HG02798 (cell line): ENCODE measurements around the gene LDHD.

Source experiments
- ATAC-seq: cut with Tn5 transposase; IDR thresholded peaks from one replicate; pipeline ENCODE4 v1.9.1; 2021; ENCODE audit warnings: mild to moderate bottlenecking; ENCODE audit not compliant: unreplicated experiment, poor library complexity

Gene LDHD

DNA sequence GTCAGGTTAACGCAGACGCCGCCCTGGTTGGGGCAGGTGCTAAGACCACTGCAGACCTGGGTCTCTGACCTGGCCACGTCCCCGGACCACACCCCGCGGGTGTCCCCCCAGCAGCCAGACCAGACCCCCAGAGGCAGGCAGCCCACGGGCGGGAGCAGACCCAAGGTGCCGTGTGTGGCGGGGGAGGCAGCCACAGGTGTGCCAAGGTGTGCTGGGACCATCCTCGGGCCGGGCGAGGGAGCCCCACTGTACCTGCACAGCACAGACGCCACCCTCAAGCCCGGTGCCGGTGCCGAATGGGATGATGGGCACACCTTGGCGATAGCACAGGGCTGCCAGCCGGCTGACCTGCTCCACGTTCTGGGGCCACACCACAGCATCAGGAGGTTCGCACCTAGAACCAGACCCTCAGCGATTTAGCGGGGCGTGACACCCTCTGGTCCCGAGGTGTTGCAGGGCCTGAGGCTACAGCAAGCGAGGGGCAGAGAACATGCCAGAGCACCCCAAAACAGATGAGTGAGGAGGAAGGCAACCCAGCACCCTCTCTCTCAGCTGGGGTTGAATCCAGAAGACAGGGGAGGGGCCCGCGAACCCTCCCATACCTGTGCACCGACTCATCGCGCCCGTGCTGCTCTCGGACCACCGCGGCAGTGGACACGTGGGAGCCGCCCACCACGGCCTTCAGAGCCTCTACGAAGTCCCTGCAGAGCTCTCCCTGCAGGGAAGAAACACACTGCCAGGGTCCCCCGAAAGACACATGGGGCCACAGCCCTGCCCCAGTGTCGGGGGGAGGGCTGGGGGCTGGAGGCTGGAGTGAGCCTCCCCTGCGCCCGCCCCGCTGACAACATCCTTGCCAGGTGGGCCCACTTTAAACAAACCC, 1.4 kb downstream of the LDHD start:
- no peak for ATAC-seq

DNA sequence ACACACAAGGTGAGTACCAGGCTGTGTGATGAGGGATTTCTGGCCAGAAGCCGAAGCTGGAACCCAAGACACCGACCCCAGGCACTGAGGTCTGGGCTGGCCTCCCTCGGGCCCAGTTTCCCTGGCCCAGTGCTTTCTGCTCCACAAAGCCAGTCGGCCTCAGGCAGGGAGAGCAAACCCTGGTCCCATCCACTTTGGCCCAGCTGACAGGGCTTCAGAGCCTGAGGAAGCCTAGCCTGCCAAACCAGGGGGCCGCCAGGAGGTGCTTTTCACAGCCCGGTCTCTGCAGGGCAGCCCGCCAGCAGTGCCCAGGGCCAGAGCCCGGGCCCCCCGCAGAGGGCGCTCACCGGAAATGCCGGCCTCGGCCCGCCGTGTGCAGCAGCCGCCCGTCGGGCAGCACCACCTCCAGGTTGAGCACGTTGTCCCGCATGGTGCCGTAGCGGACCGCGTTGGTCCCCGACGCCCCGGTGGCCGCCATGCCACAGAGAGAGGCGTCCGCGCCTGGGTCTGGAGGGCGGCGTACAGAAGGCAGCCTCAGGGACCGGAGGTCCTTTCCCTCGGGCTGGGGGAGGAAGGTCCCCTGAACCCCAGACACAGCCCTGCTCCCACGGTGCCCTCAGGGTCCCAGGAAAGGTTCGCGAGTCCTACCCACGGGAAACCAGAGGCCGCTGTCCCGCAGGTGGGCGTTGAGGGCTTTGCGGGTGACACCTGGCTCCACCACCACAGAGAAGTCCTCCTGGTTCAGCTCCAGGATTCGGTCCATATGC, 2.2 kb downstream of the LDHD start:
- no peak for ATAC-seq

DNA sequence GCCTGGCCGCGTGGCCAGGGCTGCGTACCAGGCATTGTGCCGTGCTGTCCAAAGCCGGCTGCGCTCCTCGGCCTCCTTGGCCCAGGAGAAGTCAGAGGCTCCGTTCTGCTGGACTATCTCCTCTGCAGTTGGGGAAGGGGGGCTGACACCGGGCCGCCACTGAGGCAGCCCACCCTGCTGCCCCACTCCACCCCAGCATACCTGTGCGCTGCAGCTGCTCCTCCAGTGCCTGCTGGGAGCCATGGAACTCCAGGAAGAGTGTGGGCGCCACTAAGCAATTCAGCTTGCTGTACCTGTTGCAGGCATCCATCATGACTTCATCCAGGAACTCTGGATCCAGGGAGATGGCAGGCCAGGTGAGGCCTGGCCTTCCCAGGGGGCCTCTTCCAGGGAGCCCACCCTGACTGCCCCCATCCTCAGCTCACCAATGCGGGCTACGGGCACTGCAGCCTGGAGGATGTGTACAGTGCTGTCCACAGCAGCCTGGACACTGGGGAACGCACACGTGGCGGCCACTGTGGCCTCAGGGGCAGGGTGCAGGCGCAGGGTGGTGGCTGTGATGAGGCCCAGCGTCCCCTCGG, 2.9 kb downstream of the LDHD start:
- no peak for ATAC-seq

DNA sequence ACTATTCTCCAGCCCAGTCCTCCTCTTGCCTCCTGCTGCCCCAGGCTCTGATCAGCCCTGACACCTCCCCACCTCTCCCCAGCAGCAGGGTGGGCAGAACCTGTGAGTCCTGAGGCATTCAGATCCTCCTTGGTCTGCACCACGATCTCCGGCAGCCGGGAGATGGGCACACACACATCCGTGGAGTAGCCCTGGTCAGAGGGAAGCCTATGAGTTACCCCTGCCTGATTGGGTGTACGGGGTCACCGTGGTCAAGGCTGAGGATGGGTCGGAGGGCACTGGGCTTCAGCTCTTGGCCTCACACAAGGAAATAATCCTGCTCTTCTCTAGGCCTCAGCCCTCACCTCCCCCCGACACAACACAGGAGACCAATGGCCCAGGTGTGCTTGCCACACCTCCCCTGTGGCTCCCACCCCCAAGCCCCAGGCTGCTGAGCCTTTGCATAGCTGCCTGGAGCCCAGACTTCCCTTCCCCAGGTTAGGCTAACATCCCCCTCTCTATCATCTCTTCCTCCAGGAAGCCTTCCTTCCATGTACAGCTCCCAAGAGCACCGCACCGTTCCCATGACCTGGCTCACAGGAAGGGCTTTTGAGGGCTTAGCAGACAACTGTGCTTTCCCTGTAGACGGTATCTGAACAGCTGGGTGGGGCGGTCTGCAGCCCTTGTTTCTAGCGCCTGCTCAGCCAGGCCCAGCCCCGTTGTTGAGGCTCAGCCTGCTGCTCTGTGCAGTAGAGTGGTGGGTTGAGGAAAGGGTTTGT, 3.7 kb downstream of the LDHD start:
- ATAC-seq: no peak

DNA sequence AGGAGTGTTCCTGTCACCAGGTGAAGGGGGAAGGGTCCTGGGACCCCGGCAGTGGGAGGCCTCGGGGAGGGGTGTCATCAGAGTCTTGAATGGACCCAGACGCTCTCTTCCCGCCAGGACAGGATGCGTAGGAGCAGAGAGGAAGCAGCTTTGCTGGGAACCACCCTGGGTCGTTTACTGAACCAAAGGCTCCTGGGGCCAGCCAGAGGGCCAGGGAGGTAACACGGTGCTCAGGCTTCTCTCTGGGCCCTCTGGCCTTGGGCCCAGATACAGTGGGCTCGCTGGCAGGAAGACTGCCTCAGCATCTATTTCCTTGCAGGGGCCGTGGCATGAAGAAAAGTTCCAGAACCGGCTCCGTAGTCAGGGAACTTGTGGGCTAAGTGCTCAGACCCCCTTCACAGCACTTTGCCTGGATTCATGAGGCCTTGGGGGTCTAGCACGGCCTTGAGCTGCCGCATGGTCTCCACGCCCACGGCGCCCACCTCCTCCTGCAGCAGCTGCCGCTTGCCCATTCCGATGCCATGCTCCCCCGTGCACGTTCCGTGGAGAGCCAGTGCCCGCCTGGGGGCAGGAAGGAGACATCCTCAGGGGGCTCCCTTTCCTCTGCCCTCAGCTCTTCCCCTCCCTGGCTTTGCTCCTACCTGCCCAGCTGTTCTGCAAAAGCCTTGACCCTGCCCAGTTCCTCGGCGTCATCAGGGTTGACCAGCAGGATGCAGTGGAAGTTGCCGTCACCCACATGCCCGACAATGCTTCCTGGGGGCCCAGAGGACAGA, 4.4 kb downstream of the LDHD start:
- no peak for ATAC-seq

DNA sequence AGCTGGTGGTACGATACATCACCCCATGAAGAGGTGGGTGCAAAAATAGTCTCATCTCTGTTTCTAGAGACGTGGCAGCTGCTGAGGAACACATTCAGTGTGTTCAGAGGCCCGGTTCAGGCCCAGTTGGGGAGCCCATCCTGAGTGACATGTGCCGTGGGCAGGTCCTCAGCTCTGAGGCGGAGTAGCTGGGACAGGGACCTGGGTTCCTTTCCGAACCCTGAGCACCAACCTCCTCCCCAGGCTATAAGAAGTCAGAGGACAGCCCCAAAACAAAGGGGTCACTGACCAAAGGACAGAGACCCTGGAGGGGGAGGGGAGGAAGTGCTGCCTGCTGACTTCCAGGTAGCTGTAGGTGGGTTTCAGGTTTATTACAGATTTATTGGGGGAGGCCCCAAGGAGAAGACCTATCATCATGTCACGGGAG, 5.1 kb downstream of the LDHD start:
- ATAC-seq: peak; percentile 15

DNA sequence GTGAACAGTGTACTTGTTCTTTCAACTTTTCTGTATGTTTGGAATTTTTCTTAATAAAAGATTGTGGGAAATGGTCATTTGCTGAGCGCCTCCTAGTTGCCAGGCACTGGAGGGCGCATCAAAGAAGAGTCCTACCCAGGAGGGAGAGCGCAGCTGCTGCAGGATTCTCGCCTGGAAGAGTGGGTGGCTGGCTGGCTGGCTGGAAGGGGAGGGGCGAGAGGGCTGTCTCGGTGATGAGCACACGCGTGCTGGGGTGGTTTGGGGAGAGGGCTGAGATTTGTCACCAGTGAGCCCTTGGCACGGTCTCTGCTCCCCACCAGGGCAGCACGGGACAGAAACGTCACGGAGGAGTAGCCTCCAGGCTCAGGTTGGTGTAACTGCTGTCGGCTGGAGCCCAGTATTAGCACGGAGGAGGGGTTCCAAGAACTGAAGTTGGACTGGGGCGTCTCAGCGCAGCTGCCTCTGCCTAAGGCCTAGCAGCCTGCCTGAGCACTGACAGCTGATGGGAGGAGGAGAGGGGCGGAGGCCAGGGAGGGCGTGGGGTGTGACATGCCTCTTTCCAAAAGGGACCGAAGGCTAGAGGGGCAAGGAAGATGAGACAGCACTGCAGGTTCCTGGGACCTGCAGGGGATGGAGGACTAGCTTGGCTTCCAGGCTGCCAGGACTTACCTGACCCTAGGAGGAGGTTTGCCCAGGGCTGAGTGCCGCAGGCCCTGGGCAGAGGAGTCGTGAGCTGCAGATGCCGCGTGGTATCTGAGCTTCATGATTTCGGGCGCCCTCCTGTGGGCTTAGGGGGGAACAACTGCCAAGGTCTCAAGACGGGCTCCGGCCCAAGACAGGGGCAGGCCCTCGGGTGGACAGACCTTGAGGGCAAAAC, 5.7 kb downstream of the LDHD start:
- ATAC-seq: peak; percentile 87

DNA sequence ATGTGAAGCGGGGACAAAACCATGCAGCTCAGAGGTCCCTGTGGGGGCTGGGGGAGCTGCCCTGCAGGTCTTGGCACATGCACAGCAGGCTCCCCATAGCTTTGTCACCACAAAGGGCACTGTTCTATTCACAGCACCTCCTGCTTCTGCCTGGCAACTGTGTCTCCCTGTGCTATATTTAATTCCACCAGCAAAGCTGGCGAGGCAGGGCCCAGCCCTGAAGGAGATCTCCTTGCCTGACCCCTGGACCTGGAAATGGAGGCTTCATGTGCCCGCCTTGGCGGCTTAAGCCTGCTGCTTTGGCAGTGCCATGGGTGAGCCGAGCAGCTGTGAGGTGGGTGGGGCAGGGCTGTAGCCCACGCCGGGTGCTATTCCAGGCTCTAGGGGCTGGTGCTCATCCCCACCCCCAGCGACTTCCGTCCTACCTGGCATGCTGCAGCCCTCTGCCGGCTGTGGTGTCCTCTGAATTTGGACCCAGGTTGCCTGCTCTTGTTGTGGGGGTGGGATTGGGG, 6.8 kb downstream of the LDHD start:
- no peak for ATAC-seq

DNA sequence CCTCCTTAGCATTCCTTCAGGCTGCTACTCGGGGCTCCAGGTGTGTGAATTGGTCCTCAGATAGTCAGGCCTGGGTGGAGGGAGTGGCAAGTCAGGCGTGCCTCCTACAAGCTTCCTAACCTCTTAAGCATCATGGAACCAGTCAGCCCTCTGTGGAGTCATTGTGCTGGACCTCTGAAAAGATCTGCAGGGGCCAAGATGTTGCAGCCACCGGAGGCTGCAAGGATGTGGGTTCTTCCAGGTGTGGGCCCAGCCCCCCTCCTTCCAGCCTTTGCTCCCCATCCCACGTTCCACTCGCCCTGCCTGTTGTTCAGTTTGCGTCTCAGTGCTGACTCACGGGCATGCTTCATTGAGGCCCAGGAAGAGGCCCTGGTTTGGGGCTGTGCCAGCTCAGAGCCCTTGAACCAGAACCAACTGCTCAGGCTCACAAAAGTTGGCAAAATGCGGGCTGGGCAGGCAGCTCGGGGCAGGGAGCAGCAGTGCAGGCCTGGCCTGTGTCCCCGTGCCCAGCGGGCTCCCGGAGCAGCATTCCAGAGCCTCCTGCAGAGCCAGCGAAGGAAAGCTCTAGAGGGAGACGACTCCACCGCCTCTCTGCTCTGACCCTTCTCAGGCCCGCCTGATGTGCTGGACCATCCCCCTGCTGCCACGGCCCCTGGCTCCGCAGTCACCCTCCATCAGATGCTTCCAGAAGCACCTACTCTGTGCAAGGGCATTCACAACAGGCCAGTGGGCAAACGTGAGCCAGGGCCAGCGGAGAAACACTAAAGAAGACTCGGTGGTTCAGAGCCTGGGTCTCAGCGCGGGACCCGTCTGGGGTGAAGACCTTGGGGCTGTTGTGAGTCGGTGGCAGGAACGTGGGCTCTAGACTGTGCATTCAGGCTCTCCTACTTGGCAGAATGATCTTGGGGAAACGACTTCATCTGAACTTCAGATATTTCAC, 7.5 kb downstream of the LDHD start:
- ATAC-seq: no peak

DNA sequence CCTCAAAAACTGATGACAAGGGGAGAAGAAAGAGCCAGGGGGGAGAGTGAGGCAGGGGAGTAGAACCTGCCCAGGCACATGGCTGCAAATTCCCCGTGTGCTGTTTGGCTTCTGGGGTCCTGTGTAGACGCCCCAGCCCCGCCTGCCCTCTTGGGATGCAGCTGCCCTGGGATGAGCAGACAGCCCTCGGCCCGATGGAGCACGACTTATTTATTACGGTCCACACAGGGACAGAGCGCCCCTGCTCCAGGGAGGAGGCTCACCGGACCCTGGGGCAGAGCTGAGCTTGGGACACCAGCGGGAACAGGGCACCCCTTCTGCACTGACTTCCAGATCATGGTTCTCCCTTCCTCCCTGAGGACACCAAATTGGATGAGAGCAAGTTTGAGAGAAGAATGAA, 9.1 kb downstream of the LDHD start:
- ATAC-seq: no peak

DNA sequence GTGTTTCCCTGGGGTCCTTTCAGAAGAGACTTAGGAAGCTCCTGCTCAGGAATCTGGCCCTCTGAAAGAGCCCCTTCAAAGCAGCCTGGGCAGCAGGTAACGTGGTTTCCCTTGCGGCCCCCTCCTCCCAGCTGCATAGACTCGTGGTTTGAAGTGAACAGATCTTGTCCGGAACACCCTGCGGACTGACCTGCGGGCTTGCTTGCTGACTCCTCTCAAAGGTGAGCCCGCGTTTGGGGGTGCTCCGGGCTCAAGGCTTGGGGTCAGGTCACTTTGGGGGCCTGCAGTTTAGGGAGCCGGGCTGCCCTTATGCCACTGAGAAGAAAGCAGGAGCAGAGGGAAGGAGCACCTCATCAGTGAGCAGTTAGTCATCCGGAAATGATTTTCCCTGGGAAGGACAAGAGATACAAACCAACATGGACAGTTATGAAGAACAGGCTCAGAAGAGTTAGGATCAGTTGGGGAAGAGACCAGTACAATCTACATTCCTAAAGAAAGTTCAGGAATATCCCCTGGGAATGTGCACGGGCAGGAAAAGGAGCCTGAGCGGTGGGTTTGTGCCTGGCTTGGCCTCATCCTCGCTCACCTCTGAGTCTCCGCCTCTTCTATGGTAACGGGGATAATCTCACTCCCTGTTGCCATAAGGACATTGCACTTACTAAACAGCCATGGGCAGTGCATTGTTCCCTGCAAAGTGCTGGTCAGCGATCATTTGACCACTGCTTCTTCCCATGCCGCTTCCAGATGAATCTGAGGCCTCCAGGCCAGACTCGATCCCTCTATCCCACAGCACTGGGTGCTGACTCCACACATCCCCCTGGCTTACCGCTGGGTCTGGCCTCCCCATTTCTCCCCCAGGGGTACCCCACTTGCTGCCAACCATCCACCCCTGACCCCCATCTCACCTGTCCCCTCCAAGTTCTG, 10.0 kb downstream of the LDHD start:
- no peak for ATAC-seq

DNA sequence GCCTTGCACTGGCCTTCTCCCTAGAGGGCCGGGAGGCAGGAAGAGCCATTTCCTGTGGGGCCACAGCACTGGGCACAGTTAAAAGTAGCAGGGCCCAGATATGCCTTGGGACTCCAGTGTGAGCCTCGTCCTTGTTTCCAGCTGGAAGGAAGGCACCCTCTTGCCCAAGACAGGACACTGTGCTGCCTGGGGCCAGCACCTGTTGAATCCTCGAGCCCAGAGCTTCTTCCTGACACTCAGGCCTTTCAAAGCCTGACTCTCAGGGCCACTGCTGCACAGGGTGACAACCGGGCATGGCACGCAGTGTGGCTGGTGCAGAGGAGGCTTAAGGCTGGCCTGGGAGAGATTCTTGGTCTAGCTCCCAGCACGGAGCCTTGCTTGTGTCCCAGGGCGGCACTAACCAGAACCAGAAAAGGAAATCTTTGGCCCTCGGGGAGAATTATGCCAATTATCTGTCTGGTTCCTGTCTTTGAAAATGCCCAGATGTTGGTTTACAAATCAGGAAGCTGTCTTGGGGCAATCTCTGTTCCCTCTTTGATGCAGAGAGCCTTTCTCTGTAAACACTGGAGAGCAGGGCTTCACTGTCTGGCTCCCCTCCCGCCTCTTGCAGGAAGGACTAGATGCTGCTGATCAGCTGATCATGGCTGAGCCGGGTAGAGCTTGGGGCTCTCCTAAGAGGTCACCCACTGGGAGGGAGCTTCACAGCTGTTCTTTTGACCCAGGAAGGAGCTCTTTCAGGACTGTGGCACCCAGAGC, 11.1 kb downstream of the LDHD start:
- ATAC-seq: no peak

DNA sequence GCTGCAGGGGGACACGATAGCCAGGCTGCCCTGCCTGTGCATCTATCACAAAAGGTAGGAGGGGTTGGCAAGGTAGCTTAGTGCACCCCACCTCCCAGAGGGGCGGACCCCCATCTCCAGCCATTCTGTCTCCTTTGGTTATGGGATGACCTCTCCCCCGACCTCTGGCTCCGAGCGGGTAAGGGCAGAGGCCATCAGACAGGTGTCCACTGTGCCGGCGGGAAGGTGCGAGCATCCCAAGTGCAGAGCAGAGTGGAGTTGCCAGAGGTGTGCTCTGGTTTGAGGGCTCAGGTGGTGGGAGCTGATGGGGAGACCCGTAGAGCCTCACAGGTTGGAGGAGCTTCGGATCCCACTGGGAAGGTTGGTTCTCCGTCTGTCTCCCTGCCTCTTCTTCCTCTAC, 11.7 kb downstream of the LDHD start:
- ATAC-seq: no peak

DNA sequence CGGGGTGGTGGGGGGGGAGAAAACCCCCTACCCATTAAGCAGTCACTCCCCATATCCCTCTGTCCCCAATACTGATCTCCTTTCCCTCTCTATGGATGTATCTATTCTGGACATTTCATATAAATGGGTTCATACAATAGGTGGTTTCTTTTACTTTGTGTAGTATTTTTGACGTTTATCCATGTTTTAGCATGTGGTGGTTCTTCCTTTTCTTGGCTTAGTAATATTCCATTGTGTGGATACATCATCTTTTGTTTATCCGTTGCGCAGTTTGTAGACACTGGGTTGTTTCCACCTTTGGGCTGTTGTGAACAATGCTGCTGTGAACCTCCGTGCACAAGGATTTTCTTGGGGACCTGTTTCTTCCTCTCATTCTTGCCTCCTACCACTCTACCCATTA, 12.6 kb downstream of the LDHD start:
- ATAC-seq: no peak

DNA sequence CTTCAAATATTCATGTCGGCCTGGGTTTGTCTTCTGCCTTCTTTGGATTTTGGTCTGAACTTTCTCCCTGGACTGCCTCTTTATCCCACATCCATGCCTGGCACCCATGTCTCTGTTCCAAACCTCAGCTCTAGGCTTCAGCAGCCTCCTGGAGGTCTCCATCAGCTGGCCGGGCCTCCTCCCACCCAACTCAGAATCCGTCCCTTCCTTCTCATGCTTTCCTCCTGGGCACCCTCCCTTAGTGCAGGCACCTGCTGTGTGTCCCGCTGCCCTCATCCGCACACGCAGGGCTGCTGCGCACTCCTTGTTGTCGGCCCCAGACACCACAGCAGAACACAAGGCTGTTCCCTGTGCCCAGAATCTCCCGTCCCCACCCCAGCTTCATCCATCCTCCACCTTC, 14.0 kb downstream of the LDHD start:
- ATAC-seq: no peak

DNA sequence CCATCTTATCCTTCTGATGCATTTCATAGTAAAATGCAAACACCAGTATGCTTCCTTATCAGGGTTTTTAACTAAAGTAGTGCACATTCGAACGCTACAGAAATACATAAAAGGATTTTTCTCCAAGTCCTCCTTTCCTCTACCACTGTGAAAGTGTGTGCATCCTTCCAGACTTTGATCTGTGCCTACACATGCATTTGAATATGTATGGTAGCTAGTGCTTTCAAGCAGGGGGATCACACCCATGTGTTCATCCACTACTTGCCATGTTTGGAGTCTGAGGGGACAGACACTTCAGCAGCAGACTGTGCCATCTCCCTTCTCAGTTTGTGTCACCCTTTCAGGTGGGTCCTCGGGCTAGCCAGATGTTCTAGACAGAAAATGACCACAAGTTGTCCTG, 14.9 kb downstream of the LDHD start:
- ATAC-seq: no peak
